HS-5 (cell line): ENCODE measurements around the gene NRG3.

Source experiments
- DNase-seq: peaks from one replicate; pipeline ENCODE4 v3.0.0-alpha.2; 2012; ENCODE audit warnings: low read depth

NRG3 gene

GRCh38 chr10:81874875-81875466, at the start of gene NRG3:
TSS of gene NRG3 (plus strand) at chr10:81875194.
- no peak for DNase-seq

- no peak for DNase-seq
Measured at GRCh38 chr10:81828251-81828650, 46.7 kb upstream of the NRG3 start.

DNA sequence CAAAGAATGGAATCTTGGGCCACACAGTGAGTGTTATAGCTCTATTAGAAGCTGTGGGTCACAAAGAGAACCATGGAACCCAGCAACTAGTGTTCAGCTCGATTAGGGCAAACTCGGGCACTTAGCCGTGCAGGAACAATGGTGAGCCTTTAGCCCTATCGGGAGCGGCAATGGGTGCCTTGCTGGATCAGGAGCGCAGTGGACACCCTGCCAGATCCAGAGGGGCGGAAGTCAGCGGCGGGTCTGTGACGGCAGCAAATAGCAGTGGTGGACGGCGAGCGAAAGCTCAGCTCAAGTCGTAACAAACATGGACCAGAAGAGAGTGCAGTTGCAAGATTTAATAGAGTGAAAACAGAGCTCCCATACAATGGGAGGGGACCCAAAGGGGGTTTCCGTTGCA, 43.9 kb upstream of the NRG3 start:
- DNase-seq: no peak

DNA sequence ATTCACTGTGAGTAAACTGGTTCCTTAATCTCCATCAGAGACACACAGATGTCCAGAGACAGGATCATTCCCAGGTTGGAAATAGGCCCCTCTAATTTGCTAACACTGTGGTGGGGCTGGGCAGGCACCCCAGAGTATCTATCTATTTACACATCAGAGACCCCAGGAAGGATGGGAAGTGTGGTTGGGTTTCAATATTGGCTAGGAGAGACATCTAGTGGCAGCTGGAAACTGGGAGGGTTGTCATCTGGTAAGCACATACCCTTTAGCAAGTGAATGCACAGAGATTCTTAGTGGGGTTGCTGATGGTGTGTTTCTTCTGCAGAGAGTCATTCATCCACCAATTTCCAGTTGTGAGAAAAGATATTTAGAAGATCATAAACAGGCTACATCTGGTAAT, 36.0 kb upstream of the NRG3 start:
- no peak for DNase-seq

DNA sequence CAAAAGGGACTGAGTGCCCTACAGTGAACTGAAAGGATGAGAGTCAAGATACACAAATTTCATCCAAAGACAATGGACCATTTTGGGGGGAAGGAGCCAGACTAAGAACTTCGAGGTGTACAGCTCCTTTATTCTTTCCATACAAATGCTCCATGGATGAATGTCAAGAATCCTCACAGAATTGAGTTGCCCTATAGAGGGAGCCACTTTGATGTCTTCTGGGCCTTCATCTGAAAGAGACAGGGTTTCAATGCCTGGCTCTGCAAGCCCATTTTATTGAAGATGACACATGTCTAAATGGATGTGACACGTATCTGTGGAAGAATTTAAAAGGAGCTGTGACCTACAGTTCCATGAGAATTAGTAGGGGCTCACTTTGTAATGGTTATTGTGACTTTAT, 32.0 kb upstream of the NRG3 start:
- DNase-seq: no peak

DNA sequence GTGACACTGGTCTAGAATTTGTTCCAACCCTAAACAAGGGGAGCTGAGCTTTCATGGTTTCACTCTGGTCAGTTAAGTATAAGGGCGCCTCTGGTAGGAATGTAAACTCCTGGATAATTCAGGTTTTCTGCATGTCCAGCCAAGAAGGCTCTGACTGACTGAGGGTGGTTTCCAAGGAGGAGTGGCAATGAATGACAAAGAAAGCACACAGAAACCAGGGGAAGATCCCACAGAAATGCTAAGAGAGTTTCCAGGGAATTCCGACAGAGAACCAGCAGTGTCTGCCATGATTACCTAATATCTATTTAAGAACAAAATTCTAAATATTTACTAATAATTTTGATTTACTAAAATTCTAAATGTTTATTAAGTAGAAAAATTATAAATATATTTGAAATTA, 27.3 kb upstream of the NRG3 start:
- DNase-seq: no peak

- DNase-seq: no peak
Measured at GRCh38 chr10:81848514-81848913, 26.5 kb upstream of the NRG3 start.

GRCh38 chr10:81848931-81849330, 26.1 kb upstream of the NRG3 start:
- DNase-seq: no peak

GRCh38 chr10:81862596-81862995, 12.4 kb upstream of the NRG3 start:
- DNase-seq: no peak

- DNase-seq: no peak
Measured at GRCh38 chr10:81863771-81864170, 11.2 kb upstream of the NRG3 start.

- DNase-seq: no peak
Measured at GRCh38 chr10:81865581-81865980, 9.4 kb upstream of the NRG3 start.

- DNase-seq: no peak
Measured at GRCh38 chr10:81866753-81867152, 8.2 kb upstream of the NRG3 start.

DNA sequence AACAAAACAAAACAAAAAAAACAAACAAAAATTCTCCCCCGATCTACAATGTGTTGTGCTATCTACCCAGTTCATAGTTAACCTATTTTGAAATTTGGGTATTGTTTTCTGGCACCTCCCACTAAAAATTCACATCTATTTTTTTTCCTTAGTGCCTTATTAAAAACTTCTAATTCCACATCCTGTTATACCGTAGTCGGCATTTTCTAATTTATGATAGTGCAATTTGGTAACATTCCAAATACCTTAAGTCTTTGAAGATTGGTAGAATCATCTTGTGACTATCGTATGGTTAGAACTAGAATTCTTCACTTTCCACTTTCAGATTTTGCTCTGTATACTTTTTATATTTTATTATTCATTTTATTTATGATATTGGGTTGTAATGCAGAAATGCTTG, 4.5 kb upstream of the NRG3 start:
- no peak for DNase-seq

DNA sequence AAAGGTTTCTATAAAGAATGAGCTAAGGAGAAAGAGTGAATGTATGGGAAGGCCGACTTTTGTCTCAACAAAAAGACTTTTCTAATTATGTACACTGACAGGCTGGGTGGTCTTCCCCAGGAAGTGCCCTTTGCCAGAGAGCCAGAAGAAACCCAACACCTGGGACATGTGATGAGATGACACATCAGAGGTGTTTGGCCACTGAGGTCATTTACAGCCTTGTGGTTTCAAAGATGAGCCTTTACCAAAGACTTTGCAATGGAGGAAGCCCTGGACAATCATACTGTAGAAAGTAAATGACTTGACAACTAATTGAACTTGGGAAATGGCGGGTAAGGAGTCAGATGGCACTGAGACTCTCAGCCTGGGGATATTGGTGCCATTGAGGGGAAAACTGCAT, 3.4 kb upstream of the NRG3 start:
- no peak for DNase-seq

DNA sequence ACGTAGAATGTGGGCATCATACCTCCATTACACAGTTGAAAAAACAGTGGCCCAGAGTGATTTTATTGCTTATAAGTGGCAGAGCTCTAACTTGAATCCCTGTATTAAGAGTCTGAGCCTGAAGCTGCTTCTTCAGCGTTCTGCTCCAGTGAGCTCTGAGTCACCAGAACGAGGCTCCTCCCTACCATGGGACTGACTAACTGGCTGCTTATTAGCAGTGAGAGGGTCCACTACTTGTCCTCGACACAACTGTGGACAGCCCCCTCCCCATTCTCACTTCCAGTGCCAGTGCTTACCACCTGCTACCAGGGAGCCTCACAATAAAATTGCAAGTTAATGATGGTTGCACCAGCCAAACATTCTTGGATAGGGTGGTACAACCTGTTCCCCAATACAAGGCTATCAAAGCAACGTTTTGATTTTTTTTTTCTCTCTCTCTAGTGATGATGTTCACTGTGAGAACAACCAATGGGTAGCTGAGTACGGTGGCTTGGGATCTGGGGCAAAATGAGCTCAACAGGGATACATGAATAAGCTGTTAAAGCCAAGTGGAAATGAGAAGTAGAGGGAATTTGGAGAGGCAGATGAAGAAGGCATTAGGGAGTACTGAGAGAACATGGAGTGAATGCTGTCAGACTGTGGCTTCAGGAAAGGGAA, 2.7 kb upstream of the NRG3 start:
- DNase-seq: no peak

DNA sequence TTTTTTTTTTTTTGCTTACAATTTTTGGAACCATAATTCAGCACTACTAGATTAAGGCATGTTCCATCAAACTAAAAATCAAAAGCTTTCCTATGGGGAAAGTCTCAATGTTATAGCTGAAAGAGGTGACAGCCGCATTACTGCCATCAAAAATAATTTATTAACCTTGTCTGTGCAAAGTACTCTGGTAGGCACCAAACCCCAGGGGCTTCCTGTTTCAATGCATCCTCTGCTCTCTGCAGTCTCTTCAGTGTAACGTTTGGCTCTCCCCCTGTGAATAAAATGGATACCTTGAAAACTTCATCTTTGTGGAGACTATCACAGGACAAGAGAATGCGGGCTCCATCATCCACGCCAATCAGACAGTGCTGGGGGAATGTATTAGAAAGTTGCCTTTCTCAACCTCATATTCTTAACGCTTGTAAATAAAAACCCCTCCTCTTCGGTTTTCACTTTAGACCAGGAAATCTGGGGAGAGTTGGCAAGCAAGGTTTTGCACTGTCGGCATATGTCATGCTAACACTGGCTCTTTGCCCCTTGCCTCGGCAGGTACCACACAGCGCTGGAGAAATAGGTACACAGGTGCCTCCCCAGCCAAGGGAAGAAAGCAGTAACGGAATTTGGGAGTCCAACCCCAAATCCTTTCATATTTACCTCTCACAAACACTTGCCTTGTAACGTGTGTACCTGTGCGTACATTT, 1.6 kb upstream of the NRG3 start:
- no peak for DNase-seq

DNA sequence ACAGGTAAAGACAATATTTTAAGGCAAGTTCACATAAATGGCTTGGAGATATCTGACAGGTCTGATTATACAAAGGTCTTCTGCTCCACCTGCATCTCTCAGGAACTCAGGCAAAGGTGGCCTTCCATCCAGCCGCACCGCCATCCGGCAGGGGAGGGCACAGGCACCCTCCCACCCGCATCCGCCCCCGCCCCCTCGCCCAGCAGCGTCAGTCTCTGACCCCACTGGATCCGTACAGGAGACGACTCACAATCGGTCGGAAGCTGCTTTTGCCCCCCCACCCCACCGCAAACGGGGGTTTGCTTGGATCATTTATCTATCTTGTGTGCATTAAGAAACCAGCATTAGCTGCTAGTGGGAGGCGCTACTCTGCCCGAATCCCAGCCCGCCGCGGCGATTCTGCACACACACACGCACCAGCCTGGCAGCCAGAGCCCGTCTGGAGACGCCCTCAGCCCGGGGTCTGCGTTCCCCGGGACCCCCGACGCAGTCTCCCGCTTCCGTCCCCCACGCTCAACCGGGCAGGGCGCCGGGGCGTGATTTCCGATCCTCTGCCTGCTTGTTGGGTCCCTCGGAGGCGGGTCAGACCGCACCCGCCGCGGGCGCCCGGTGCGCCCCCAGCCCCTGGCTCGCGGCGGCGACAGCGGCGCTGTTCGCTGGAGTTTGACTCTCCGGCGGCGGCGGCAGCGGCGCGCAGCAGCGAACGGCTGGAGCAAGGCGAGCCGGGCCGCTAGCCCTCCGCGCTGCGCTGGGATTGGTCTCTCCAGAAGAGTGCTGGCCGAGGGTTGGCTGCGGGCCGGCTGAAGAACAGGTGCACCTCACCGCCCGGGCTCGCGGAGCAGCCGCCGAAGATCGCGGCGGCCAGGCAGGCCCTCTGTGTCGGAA, 820 bp upstream of the NRG3 start:
- no peak for DNase-seq

- DNase-seq: no peak
Measured at GRCh38 chr10:81875467-81876252, 666 bp downstream of the NRG3 start.

GRCh38 chr10:81876253-81877077, 1.5 kb downstream of the NRG3 start:
- DNase-seq: no peak

- no peak for DNase-seq
Measured at GRCh38 chr10:81877596-81877995, 2.6 kb downstream of the NRG3 start.

DNA sequence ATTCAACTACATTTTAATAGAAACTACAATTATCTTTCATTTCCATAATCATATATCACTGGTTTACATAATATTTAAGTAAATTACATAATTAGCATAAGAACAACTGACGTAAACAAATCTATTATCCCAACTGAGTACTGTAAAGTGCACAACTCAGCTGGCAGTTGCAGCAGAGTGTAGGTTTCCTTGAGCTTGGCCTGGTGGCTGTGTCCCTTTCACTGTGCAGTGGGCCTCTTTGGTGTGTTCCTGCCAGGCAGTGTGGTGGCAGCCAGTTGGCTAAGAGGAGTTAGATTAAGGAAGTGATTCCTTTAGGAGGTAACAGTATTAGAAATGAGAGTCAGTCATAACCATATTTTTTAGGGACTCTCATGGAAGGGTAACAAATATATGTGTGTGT, 7.0 kb downstream of the NRG3 start:
- DNase-seq: no peak
